ENCODE measurements around the gene RNH1.

The RNH1 gene

DNA sequence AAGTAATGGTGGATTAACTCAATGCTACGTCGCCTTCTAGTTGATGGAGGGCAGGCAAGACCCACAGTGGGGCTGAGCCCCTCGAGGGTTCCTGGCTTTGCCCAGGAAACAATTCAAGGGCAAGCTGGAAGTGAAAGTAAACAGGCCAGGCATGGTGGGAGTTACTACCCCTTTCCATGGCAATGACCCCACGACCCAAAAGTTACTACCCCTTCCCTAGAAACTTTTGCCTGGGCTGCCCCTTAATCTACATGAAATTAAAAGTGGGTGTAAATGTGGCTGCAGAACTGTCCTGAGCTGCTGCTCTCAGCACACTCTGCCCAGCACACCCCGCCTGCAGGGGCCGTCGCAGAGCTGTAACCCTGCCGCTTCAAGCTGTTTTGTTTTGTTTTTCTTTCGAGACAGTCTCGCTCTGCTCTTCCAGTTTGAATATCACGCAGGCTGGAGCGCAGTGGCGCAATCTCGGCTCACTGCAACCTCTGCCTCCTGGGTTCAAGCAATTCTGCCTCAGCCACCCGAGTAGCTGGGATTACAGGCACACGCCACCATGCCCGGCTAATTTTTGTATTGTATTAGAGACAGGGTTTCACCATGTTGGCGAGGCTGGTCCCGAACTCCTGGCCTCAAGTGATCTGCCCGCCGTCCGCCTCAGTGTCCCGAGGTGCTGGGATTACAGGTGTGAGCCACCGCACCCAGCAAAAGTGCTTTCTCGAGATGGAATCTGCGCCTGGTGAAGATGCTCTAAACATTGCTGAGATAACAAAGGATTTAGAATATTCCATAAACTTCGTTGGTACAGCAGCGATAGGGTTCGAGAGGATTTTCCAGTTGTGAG is 5.9 kb upstream of the RNH1 start:
- no peaks in the 10 kb centered on the region for H3K27me3 ChIP-seq (replicated peaks; ENCODE audit: insufficient read depth, low read length)
- no peak overlapping the region for H3K9ac ChIP-seq (ENCODE audit: low read length)
- H3K4me3 ChIP-seq (ENCODE audit: low read length) = no peak overlapping the region
- no peaks in the 10 kb centered on the region for H3K79me2 ChIP-seq (ENCODE audit: low read length)
- no peaks in the 10 kb centered on the region for H3K36me3 ChIP-seq (replicated peaks; ENCODE audit: insufficient read depth, low read length)
- H3K4me1 ChIP-seq (ENCODE audit: low read length) = no peaks in the 10 kb centered on the region
- no peaks in the 10 kb centered on the region for H4K20me1 ChIP-seq (ENCODE audit: insufficient read depth, low read length)
- no peak overlapping the region for H3K27ac ChIP-seq (ENCODE audit: low read length)
- H2AFZ ChIP-seq (ENCODE audit: low read length) = no peak overlapping the region
- no peaks in the 10 kb centered on the region for H3F3A ChIP-seq (ENCODE audit: insufficient read depth, low read length)
- H3K9me3 ChIP-seq (replicated peaks; ENCODE audit: insufficient read depth, low read length) = no peaks in the 10 kb centered on the region
- no peak for TF ChIP-seq EZH2phosphoT487 (IDR thresholded peaks at IDR 0.05; ENCODE audit: low read length)
- no peak overlapping the region for H3K4me2 ChIP-seq (ENCODE audit: low read depth, low read length)
- DNase-seq = no peak
- H3K9me2 ChIP-seq (replicated peaks; ENCODE audit: insufficient read depth, low read length) = no peaks in the 10 kb centered on the region

DNA sequence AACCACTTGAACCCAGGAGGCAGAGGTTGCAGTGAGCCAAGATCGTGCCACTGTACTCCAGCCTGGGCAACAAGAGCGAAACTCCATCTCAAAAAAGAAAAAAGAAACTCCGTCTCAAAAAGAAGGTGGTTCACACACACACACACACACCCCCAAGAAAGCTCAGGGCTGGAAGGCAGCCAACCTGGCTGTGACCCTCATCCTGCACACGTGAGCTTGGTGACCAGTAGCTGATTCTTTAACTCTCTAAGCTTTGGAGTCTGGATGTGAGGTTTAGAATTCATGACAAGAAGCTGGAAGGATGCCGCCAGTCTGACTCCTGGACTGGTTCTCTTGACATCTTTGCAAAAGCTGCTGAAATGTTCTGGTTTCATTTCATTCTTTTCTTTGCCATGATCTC is 1.9 kb upstream of the RNH1 start:
- H3K4me2 ChIP-seq (ENCODE audit: low read depth, low read length) = no peak overlapping the region
- no peak overlapping the region for H3K9ac ChIP-seq (ENCODE audit: low read length)
- DNase-seq = no peak
- no peaks in the 10 kb centered on the region for H3K27me3 ChIP-seq (replicated peaks; ENCODE audit: insufficient read depth, low read length)
- H3K4me3 ChIP-seq (ENCODE audit: low read length) = no peak overlapping the region
- no peaks in the 10 kb centered on the region for H4K20me1 ChIP-seq (ENCODE audit: insufficient read depth, low read length)
- H3K9me3 ChIP-seq (replicated peaks; ENCODE audit: insufficient read depth, low read length) = no peaks in the 10 kb centered on the region
- peaks cover 29% of the 10 kb centered on the region for H3K79me2 ChIP-seq (ENCODE audit: low read length)
- no peaks in the 10 kb centered on the region for H3K36me3 ChIP-seq (replicated peaks; ENCODE audit: insufficient read depth, low read length)
- TF ChIP-seq EZH2phosphoT487 (IDR thresholded peaks at IDR 0.05; ENCODE audit: low read length) = no peak
- no peak for TF ChIP-seq EZH2 (optimal IDR thresholded peaks at IDR 0.05; ENCODE audit: low read depth, low read length)
- no peak overlapping the region for H3K27ac ChIP-seq (ENCODE audit: low read length)
- H3K4me1 ChIP-seq (ENCODE audit: low read length) = no peaks in the 10 kb centered on the region
- H3K9me2 ChIP-seq (replicated peaks; ENCODE audit: insufficient read depth, low read length) = no peaks in the 10 kb centered on the region
- no peak overlapping the region for H2AFZ ChIP-seq (ENCODE audit: low read length)
- 0 out of 2 replicates have a peak, but pooled peaks cover 3% of the 10 kb centered on the region for H3F3A ChIP-seq (ENCODE audit: insufficient read depth, low read length)

DNA sequence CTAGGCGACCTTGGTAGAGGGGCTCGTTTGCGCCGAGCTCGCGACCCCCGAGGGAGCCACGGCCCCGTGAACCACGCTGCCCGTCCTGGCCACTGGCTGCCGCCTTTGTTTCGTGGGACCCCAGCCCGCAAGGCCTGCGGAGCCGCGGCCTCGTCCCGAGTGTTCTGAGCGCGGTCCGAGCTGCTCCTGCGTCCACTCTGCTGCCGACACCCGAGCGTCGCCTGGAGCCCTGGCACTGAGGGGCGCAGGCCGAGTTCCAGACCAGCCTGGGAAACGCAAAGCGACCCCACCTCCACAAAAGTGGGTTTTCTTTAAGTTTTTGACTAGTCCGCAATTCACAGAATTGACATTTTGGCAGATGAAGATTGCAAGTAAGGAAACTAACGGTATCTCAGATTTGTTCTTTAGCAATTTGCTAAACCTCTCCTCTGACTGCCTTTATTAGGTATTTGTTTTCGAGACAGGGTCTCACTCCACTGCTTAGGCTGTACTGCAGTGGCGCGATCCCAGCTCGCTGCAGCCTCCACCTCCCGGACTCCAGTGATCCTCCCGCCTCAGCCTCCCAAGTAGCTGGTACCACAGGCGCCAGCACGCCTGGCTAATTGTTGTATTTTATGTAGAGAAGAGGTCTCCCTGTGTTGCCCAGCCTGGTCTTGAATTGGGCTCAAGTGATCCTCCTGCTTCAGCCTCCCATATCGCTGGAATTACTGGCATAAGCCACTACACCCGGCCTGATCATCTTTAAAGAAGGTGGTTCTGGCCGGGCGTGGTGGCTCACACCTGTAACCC is 879 bp upstream of the RNH1 start:
- DNase-seq = no peak
- H3K4me1 ChIP-seq (ENCODE audit: low read length) = no peaks in the 10 kb centered on the region
- peaks cover 33% of the 10 kb centered on the region for H3K79me2 ChIP-seq (ENCODE audit: low read length)
- no peaks in the 10 kb centered on the region for H3K36me3 ChIP-seq (replicated peaks; ENCODE audit: insufficient read depth, low read length)
- no peaks in the 10 kb centered on the region for H3K9me3 ChIP-seq (replicated peaks; ENCODE audit: insufficient read depth, low read length)
- H3K9me2 ChIP-seq (replicated peaks; ENCODE audit: insufficient read depth, low read length) = no peaks in the 10 kb centered on the region
- no peaks in the 10 kb centered on the region for H4K20me1 ChIP-seq (ENCODE audit: insufficient read depth, low read length)
- no peaks in the 10 kb centered on the region for H3K27me3 ChIP-seq (replicated peaks; ENCODE audit: insufficient read depth, low read length)
- H3K4me2 ChIP-seq (ENCODE audit: low read depth, low read length) = peak overlapping the region; percentile 72
- H2AFZ ChIP-seq (ENCODE audit: low read length) = peak overlapping the region; percentile 42; the same call in 1 of the 2 replicates
- H3K27ac ChIP-seq (ENCODE audit: low read length) = no peak overlapping the region
- TF ChIP-seq, protein P1, sequence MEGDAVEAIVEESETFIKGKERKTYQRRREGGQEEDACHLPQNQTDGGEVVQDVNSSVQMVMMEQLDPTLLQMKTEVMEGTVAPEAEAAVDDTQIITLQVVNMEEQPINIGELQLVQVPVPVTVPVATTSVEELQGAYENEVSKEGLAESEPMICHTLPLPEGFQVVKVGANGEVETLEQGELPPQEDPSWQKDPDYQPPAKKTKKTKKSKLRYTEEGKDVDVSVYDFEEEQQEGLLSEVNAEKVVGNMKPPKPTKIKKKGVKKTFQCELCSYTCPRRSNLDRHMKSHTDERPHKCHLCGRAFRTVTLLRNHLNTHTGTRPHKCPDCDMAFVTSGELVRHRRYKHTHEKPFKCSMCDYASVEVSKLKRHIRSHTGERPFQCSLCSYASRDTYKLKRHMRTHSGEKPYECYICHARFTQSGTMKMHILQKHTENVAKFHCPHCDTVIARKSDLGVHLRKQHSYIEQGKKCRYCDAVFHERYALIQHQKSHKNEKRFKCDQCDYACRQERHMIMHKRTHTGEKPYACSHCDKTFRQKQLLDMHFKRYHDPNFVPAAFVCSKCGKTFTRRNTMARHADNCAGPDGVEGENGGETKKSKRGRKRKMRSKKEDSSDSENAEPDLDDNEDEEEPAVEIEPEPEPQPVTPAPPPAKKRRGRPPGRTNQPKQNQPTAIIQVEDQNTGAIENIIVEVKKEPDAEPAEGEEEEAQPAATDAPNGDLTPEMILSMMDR (IDR thresholded peaks at IDR 0.05; ENCODE audit: low read length) = no peak
- no peak for TF ChIP-seq EZH2 (optimal IDR thresholded peaks at IDR 0.05; ENCODE audit: low read depth, low read length)
- TF ChIP-seq EZH2phosphoT487 (IDR thresholded peaks at IDR 0.05; ENCODE audit: low read length) = no peak
- no peak overlapping the region; the same call in 1 of the 2 replicates for H3K9ac ChIP-seq (ENCODE audit: low read length)
- 0 out of 2 replicates have a peak, but pooled peaks cover 3% of the 10 kb centered on the region for H3F3A ChIP-seq (ENCODE audit: insufficient read depth, low read length)
- H3K4me3 ChIP-seq (ENCODE audit: low read length) = peak overlapping the region; percentile 40

DNA sequence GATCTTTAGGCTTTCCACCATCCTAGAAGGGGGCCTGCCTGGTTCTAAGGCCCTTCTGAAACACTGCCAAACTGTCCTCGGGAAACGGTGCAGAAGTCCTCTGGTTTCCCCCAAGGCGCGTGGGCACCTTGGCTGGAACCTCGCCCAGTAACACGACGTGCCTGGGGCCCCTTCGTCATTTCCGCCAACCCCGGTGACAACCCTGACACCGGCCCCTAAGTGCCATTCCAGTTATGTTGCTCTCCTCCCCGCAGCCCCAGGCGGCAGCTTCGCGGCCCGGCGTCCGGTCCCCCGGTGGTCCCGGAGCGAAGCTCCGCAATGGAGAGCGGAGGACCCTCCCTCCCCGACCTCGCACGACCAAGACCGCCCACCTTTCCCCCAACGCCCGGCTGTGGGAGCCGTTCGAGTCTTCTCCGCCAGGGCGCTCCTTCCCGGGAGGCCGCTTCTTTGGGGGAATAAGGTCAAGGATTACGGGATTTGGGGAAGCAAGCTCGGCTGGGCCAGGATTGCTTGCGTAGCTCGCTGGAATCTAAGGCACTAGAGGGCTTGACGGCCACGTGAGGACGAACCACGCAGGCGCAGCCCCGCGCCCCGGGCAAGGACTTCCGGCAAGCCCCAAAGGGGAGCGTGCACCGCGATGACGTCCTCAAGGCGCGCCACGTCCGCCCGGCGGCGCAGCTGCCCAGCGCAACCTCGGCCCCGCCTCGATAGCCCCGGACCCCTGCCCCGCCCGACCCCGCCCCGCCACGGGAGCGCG is 626 bp downstream of the RNH1 start:
- Histone ChIP-seq H3K4me3 (ENCODE audit: low read length) (peak overlapping the region; percentile 94), H3K4me2 (ENCODE audit: low read depth, low read length) (peak overlapping the region; percentile 87), H3K27me3 (replicated peaks; ENCODE audit: insufficient read depth, low read length) (no peaks in the 10 kb centered on the region), H2AFZ (ENCODE audit: low read length) (peak overlapping the region; percentile 86), H3K27ac (ENCODE audit: low read length) (peak overlapping the region; percentile 98), H3K9me3 (replicated peaks; ENCODE audit: insufficient read depth, low read length) (no peaks in the 10 kb centered on the region), H3K4me1 (ENCODE audit: low read length) (no peaks in the 10 kb centered on the region), H3F3A (ENCODE audit: insufficient read depth, low read length) (0 out of 2 replicates have a peak, but pooled peaks cover 3% of the 10 kb centered on the region), H3K79me2 (ENCODE audit: low read length) (peaks cover 45% of the 10 kb centered on the region), H3K36me3 (replicated peaks; ENCODE audit: insufficient read depth, low read length) (no peaks in the 10 kb centered on the region), H4K20me1 (ENCODE audit: insufficient read depth, low read length) (no peaks in the 10 kb centered on the region), H3K9me2 (replicated peaks; ENCODE audit: insufficient read depth, low read length) (no peaks in the 10 kb centered on the region), H3K9ac (ENCODE audit: low read length) (peak overlapping the region; percentile 100)
- TF ChIP-seq EZH2phosphoT487 (IDR thresholded peaks at IDR 0.05; ENCODE audit: low read length) (no peak), EZH2 (optimal IDR thresholded peaks at IDR 0.05; ENCODE audit: low read depth, low read length) (no peak)
- TF ChIP-seq, protein P1 (IDR thresholded peaks at IDR 0.05; ENCODE audit: low read length) = no peak
- DNase-seq = peak; percentile 98
